ENCODE measurements around the gene ARHGAP4.

ARHGAP4 gene

DNA sequence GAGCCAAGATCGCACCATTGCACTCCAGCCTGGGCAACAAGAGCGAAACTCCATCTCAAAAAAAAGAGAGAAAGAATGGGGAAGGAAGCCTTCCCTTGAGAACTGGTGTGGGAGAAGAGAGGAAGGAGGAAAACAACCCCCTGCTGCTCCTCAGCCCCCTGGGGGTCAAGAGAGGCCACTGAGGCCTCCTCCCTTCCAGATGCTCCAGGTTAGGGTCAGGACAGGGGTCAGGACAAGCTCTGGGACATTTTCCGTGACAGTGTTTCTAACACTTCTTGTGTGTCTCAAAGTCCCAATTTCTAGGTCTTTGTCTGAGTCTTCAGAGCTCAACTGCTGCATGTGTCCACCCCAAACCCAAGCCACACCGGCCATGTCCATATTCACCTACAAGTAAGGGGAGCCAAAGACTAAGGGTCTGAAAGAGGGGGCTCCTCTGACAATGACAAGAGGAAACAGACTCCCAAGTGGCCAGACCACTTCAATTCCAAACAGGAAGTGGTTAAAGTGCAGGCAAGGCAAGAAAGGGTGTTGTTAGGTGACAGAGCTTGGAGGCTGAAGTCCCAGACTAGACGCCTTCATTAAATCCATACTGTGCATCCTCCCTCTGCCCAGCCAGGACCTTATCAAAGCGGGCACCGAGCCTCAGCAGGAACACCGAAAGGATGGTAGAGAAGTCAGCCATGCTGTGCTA, 48.3 kb downstream of the ARHGAP4 start:
- DNase-seq, result no peak

DNA sequence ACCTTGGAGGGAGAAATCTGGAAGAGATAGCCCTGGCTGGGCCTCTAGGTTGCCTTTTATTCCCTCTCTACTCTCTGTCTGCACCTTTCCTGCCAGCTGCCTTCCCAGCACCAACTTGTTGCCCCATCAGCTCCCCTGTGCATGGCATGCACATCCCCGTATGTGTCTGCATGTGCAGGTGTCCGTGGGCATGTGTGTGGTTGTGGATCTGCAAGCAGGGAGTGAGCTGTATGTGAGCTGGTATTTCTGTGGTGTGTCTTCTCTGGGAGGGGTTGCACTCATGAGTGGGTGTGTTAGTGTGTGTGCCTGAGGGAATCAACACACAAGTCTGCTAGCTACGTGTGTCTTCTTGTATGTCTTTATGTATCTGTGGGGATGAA, 50.0 kb downstream of the ARHGAP4 start:
- no peak for DNase-seq

DNA sequence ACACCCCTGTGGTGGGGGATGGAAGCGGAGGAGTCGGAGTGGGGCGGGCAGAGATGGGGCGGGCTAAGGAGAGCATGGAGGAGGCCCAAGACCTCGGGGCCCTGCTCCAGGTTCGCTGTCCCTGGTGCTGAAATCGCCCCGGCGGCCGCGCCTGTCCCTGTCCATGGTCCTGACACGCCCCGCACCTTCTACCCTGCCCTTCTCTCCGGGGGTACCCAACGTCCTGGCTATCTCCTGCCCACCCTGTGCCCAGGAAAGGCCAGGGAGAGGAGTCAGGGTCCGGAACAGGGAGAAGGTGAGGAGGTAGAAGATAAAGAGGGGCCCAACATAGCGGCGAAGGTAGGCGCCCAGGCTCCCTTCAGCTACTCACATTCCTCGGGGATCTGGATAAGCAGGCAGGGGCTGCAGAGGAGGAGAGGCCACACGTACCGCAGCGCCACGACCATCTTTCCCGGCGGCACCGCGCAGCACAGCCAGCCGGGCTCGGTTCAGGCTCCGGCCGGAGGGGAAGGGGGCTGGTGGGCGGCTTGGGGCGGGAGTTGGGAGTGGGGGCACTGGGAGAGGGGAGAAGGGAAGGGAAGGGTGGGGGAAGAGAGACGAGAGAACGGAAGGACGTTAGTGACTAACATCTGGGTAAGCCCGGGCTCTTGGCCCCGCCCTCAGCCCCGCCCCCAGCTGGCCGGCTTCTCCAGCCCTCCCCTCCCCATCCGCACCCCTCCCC, 50.5 kb downstream of the ARHGAP4 start:
- no peak for DNase-seq

DNA sequence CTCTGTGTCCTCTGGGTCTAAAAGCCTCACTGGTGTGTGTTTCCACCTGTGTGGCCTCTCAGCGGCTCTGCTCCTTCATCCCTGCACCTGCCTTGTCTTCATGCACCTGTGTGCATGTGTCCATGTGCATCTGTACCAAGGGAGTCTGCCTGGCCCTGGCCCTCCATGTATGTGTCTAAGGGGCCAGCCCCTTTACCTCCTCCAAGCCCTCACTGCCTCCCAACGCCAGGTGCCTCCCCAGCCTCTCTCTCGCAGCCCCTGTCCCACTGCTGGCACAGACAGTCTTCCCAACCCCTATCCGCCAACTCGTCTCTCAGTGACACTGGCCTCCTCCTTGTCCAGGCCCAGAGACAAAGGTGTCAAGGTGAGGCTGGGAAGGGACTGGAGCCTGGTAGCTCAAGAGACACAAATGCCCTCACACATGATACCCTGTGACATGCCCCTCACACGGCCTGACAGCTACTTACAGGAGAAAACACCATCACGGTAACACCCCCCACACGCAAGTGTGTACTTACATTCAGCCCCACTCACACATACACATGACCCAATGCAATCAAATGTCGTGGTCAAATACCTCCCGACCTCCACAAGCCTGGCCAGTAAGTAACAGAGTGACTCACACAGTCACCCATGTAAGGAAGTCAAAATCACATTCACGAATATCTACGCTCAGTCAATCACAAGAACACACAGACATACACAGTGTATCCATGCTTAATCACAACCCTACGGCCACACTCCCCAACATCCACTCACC, 51.5 kb downstream of the ARHGAP4 start:
- no peak for DNase-seq

DNA sequence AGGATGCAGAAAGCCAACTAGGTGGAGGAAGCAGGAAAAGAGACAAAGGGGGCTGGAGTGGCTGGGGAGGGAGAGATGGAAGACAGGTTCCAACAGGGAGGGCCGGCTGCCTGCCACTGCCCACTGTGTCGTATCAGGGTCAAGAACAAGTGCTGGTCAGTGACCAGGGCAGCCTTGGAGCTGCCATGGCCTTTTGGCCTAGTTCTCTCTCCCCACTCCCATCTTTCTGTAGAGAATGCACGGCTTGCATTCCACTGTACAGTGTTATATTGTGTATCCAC, 52.0 kb downstream of the ARHGAP4 start:
- no peak for DNase-seq

DNA sequence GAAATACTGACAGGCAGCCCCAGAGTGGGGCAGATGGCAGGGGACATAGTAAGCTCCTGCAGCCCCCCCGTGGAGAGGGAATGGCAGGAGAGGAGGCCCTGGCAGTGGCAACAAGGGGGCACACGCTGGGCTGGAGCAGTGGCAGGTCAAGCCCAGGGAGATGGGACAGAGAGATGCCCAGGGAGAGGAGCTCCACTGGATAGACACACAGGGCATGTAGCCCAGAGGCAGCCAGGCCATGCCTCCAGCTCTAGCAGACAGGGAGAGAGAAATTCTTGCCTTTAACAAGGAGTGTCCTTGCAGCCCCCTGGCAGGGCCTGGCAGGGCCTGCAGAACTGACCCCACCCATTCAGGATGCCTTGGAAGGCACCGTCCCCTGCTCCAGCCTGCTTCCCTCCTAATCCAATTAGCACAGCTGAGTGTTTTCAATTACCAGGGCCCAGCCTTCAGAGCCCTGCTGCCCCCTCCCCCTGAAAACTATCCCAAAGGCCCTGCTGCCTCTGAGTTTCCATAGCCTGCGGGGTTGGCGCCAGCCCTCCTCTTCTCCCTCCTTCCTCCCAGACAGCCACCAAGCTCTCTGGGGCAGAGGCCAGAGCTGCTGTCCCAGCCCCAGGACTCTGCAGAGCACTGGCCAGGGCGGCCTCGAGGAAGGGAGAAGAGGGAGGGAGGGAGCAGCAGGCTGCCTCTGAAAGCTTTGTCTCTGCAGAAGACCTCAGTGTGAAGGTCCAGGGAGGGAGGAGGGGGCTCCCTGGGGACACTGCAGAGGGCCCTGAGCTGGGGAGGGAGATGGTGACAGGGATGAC, 52.6 kb downstream of the ARHGAP4 start:
- DNase-seq, result no peak

DNA sequence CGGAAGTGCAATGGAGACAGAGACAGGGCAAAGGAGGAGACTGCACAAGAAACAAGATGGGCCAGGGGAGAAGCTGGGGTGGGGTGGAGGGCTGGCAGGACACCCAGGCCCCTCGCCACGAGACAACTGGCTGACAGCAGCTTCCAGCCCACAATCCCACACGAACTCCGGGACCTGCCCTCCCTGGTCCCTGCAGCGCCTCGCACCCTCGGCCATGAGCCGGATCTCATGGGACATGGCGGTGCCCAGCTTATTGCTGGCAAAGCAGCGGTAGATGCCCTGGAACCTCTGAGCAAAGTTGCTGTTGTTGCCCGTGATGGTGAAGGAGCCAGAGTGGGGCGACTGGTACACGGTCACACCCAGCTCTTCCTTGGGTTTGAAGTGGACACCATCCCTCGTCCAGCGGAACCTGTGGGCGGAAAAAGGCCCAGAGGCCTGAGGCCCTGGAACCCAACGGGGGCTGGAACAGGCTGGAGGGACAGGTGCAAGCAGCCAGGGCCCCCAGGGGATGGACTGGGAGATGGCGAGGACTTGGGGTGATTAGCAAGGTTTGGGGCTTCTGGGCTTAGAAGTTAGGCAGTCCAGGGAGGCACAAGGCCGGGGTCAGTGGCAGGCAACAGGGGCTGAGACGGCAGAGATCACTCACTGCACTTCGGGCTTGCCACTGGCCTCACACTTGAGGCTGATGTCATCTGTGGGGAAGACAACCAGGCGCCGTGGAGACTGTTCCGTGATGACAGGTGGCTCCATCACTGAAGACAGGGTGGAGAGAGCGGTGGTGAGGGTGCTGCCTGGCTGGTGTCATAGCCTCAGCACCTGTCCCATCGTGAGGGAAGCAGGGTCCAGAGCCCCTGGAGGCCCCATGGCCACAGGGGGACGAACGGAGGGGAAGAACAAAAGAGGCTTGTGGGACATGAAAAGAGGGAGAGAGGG, 53.9 kb downstream of the ARHGAP4 start:
- no peak for DNase-seq

DNA sequence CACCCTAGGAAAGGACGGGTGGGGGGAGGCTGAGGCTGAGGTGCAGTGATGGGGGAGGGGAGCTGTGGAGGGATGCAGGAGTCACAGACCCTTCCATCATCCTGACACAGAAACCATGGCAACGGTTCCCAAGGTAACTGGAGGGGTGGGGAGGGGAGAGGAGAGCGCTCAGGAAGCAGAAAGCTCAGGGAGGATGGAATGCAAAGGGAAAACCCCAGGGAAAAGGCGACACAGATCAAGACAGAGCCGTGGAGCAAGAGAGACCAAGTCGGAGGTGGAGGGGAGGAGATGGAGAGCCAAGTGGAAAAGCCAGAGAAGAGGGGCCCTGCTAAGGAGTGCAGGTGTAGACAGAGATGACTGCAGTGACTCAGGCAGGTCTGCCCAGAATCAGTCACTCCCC, 54.6 kb downstream of the ARHGAP4 start:
- DNase-seq, result no peak

DNA sequence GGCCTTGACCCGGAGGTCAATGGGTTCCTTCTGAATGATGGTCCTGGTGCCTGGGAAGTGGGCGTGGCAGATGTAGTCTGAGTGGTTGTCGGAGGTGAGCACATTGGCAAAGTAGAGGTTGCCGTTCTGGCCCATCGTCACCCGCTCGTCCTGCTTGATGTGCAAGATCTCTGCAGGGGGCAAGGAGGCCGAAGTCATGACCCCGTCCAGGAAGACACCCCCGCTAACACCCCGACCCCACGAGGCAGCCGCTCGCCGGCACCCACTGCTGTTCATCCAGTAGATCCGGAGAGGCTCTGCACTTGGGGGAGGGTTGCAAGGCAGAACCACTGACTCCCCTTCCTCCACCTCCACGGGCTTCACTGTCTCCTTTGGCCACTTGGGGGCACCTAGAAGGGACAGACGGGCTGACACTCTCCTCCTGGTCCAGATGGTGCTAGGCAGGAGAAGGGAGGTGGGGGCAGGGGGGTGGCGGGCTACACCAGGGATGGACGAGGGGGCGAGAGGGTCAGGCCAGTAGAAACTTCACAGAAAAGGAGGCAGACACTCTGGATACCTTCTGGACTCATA, 55.2 kb downstream of the ARHGAP4 start:
- DNase-seq, result no peak

DNA sequence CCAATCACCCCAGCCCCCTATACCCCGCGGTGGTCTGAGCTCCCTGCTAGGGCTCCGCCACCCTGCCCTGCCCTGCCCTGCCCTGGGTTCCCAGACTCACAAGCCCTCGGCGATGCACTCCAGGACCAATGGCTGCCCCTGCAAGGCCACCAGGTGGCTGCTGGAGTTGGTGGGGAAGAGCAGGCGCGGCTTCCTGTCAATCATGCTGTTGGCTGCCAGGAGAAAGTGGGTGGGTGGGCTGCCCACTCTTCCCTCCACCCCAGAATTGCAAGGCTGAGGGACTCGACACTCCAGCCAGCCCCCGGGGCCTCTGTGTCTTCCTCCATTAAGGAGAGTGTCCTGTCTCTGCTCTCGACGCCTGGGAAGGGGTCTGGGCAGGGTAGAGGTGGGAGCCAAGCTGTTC, 55.8 kb downstream of the ARHGAP4 start:
- DNase-seq, result no peak

DNA sequence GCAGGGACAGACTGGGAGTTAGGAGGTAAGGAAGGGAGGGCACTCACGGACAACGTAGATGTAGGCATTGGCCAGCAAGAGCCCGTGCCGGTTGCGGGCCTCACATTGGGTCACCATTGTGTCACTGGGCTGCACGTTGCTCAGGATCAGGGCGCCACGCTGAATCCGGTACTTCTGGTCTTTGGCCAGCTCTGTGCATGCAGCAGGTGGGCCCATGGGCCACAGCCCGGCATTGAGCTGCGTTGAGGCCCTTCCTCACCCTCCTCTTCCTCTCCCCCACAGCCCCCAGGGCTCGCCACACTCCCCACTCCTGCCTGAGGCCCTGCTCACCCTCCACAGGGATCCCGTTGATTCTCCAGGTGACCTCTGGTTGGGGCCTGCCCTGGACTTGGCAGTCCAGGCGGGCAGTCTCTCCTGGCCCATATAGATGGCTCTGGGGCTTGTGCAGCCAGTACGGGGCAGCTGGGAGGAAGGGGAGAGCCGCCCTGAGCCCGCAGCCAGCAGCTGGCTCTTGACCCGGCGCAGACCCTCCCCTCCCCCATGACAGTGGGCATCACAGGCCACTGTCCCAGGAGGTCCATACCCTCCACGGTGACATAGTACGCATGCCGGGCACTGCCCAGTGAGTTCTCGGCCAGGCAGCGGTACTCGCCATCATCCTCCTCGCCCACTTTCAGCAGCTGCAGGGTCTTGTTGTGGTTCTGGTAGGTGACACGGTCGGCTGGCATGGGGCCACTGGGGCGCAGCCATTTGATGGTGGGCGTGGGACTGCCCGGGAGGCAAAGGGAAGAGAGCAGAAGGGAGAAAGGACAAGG, 56.4 kb downstream of the ARHGAP4 start:
- DNase-seq, result no peak

DNA sequence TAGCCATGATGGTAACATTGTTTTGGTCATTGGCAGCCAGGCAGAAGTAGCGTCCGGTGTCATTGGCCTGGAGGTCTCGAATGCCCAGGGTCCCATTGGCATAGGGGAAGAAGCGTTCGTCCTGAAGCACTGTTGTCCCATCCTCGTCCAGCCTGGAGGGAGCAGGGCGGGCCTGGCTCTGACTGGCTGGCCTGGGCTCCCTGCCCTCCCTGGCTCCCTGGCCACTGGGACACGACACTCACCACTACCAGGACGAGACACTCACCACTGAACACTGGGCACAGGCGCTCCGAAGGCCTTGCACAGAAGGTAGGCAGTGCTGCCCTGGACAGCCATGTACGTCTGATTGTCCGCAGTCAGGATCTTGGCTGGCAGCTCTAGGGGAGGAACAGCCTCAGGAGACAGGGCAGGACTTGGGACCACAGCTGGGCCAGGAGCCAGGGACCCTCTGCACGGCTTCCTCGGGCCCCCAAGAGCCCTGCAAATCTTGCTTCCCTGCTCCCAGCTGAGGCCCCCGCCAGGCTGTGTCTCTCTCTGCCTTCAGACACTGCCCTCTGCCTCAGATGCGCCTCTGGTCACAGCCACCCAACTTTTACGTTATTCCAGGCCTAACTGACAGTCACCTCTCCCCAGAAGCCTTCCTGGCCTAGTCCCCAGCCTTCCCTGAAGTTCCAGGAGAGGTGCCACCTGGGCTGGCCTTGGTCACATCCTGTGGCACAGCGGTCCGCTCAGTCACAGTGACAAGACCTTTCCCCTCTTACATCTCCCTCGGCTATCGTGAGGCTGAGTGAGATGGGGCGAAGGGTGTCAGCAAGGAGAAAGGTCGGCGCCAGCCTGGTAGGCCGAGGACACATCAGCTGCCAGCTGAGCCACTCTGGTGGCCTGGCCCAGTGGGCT, 57.2 kb downstream of the ARHGAP4 start:
- DNase-seq, result no peak

DNA sequence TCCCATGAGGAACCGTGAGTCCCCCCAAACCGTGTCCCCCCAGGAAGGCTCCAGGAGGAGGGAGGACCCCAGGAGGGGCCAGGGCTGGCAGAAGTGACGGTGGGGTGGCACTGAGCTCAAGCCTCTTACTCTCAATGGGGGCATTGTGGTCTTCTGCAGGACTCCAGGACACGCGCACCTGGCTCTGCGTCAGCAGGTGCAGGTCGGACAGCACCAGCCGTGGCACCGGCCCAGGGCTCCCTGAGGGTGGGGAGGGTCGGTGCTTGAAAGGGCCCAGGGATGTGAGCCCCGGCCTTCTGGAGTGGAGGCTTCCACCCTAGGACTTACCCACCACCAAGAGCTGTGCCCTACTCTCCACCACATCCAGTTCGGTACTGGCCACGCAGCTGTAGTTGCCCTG, 58.4 kb downstream of the ARHGAP4 start:
- DNase-seq, result no peak

DNA sequence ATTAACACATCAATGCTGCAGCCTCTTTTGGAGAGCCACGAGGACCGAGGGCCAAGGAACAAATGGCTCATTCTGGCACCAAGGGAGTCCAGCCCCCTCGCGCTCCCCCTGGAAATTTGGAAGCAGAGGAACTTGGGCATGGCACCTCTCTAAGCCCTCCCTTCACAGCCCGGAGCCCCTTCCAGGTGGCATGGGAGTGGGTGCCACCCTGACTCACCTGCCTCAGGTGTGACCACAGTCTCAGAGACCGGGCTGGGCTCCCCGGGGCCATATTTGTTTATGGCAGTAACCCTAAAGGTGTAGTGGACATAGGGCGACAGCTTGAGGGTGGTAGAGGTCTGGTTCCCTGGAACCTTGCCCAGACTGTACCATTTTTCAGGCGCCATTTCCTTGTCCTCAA, 58.9 kb downstream of the ARHGAP4 start:
- DNase-seq, result no peak

DNA sequence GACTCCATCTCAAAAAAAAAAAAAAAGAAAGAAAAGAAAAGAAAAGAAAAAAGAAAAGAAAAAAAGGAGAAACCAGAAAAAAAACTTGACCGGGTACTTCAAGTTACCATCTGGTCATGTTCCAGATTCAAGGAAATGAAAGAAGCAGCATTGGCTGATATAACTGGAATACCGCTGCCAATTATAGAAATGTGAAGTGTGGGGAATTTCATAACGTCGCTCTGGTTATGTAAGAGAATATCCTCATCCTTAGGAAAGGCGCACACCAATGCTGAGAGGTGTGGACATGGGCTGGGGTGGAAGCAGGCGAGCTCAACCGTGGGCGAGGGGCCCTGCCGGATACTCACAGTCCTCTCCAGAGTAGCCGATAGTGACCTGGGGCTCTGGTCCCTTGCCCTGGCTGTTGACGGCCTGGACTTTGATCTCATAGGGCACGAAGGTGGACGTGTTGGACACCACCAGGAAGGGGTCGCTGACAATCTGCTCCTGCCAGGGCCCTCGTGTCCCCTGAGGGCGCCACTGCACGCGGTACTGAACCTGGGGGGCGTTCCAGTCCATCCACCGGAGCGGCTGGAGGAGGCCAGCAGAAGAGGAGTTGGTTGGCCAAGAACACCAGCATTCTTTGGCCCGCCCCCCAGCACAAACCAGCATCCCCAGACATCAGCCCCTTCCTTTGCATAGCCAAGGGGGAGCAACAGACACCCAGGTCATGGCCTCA, 59.6 kb downstream of the ARHGAP4 start:
- no peak for DNase-seq

DNA sequence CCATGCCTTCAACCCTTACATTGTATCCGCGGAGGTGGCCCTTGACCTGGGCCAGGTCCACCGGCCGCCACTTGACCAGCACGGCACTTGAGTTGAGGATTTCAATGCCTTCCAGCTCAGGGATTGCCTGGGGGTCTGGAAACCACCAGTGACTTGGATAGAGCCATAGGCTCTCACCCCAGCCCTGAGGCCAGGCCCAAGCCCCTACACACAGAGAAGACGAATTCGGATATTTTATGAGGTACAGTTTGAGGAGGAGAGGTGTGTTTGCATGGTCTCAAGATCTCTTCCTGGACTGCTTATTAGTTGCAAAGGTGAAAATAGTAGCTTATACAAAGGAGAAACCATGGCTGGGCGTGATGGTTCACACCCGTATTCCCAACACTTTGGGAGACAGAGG, 60.4 kb downstream of the ARHGAP4 start:
- no peak for DNase-seq

DNA sequence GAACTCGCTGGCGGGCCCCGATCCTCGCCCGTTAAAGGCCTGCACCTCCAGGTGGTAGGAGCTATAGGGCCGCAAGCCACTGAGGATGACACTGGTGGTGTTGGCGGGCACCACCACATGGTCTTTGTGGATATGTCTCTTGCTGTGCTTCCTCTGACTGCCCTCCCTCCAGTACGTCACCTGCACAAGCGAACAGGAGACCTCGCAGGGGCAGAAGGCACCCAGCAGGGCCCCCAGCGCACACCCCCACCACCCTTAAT, 60.8 kb downstream of the ARHGAP4 start:
- no peak for DNase-seq

DNA sequence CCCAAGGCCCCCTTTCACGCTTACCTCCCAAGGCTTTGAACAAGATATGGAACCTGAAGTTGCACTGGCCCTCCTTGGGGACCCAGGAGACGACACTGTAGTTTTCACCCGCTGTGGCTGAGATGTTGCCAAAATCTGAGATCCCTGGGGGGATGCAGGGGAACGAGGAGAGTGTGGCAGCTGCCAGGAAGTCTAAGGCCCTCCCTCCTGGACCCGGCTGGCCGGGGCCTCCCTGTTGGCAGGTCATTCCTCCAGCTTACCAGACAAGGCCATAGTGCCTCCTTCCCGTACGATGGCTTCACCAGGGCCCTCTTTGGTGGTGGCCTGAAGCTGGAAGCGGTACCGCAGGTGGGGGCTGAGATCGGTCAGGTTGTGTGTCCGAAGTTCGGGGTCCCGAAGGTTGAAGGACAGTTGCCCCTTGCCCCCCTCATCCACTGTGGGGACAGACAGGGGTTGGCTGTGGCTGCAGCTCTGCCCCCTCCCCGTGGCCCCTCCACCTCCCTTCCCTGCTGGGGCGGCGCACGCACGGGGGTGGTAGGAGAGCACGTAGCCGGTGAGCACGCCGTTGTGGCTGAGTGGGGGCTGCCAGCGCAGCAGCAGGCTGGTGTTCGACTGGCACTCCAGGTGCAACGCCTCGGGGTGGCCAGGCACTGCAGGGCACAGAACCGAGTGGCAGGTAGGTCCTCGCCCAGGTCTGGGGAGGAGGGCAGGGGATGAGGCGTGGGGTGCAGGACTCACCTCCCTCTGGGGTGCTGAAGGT, 61.3 kb downstream of the ARHGAP4 start:
- no peak for DNase-seq

DNA sequence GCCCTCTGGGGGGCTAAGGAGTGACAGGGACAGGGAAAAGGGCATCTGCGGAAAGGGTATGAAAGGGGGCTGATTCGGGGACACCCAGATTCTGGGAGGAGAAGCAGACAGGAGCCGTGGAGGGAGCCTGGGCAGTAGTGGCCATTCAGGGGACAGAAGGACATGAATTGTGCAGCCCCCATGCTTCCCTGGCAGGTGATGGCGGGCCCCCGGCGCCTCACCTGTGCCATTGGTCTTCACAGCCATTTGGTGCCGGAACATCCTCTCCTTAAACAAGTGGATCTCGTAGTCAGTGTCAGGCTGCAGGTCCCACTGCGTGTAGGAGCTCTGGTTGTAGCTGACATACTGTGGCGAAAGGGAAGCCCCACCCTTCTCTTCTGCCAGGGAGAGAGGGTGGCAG, 62.0 kb downstream of the ARHGAP4 start:
- DNase-seq, result no peak

Measured in NCI-H2081 (cell line).